ENCODE results near the gene TRPC4AP.

Gene TRPC4AP

GRCh38 chr20:35006009-35006408, 86.6 kb downstream of the TRPC4AP start:
- no peak overlapping the region for H3K4me3 ChIP-seq (IDR thresholded peaks at IDR 0.05; ENCODE audit: insufficient read depth, low read depth, low read length)
- no peaks in the 10 kb centered on the region for H3K79me2 ChIP-seq (ENCODE audit: insufficient read depth, low read depth)
- H3K27ac ChIP-seq = no peak overlapping the region
- no peak for TF ChIP-seq CTCF (conservative IDR thresholded peaks at IDR 0.05; ENCODE audit: low read depth, low read length)
- H3K9ac ChIP-seq = no peak overlapping the region
- peaks cover 9% of the 10 kb centered on the region; the same call in 1 of the 2 replicates for H3K36me3 ChIP-seq (ENCODE audit: insufficient read depth)
- no peaks in the 10 kb centered on the region for H4K20me1 ChIP-seq (ENCODE audit: insufficient read depth)
- H3K4me2 ChIP-seq = no peak overlapping the region
- peaks cover 6% of the 10 kb centered on the region for H3K4me1 ChIP-seq (ENCODE audit: low read depth, poor library complexity, severe bottlenecking)
- no peak overlapping the region for H2AFZ ChIP-seq (ENCODE audit: low read depth)
- no peaks in the 10 kb centered on the region for H3K27me3 ChIP-seq (ENCODE audit: insufficient read depth, low read depth)

- Histone ChIP-seq H3K9ac (no peak overlapping the region), H3K4me2 (no peak overlapping the region), H4K20me1 (ENCODE audit: insufficient read depth) (no peaks in the 10 kb centered on the region), H3K79me2 (ENCODE audit: insufficient read depth, low read depth) (no peaks in the 10 kb centered on the region), H3K27me3 (ENCODE audit: insufficient read depth, low read depth) (no peaks in the 10 kb centered on the region), H3K27ac (no peak overlapping the region), H3K4me1 (ENCODE audit: low read depth, poor library complexity, severe bottlenecking) (peaks cover 1% of the 10 kb centered on the region), H3K4me3 (IDR thresholded peaks at IDR 0.05; ENCODE audit: insufficient read depth, low read depth, low read length) (no peak overlapping the region), H2AFZ (ENCODE audit: low read depth) (no peak overlapping the region), H3K36me3 (ENCODE audit: insufficient read depth) (peaks cover 9% of the 10 kb centered on the region; the same call in 1 of the 2 replicates)
- TF ChIP-seq CTCF (conservative IDR thresholded peaks at IDR 0.05; ENCODE audit: low read depth, low read length) = no peak
Measured at GRCh38 chr20:35005463-35005961, 87.1 kb downstream of the TRPC4AP start.

- Histone ChIP-seq H3K4me1 (ENCODE audit: low read depth, poor library complexity, severe bottlenecking) (no peaks in the 10 kb centered on the region), H3K27ac (no peak overlapping the region), H2AFZ (ENCODE audit: low read depth) (no peak overlapping the region), H3K4me3 (IDR thresholded peaks at IDR 0.05; ENCODE audit: insufficient read depth, low read depth, low read length) (no peak overlapping the region), H4K20me1 (ENCODE audit: insufficient read depth) (no peaks in the 10 kb centered on the region), H3K9ac (no peak overlapping the region), H3K36me3 (ENCODE audit: insufficient read depth) (peaks cover 9% of the 10 kb centered on the region; the same call in 1 of the 2 replicates), H3K79me2 (ENCODE audit: insufficient read depth, low read depth) (no peaks in the 10 kb centered on the region), H3K27me3 (ENCODE audit: insufficient read depth, low read depth) (no peaks in the 10 kb centered on the region), H3K4me2 (no peak overlapping the region)
- no peak for TF ChIP-seq CTCF (conservative IDR thresholded peaks at IDR 0.05; ENCODE audit: low read depth, low read length)
Measured at GRCh38 chr20:35004749-35005462, 87.7 kb downstream of the TRPC4AP start.

- Histone ChIP-seq H3K27ac (no peak overlapping the region), H2AFZ (ENCODE audit: low read depth) (no peak overlapping the region), H3K4me2 (no peak overlapping the region), H3K4me1 (ENCODE audit: low read depth, poor library complexity, severe bottlenecking) (no peaks in the 10 kb centered on the region), H3K27me3 (ENCODE audit: insufficient read depth, low read depth) (no peaks in the 10 kb centered on the region), H3K4me3 (IDR thresholded peaks at IDR 0.05; ENCODE audit: insufficient read depth, low read depth, low read length) (no peak overlapping the region), H3K36me3 (ENCODE audit: insufficient read depth) (peaks cover 9% of the 10 kb centered on the region; the same call in 1 of the 2 replicates), H3K9ac (no peak overlapping the region), H4K20me1 (ENCODE audit: insufficient read depth) (no peaks in the 10 kb centered on the region), H3K79me2 (ENCODE audit: insufficient read depth, low read depth) (no peaks in the 10 kb centered on the region)
- no peak for TF ChIP-seq CTCF (conservative IDR thresholded peaks at IDR 0.05; ENCODE audit: low read depth, low read length)
Measured at GRCh38 chr20:35004051-35004725, 88.4 kb downstream of the TRPC4AP start.

All from KMS-11 (cell line).